Measurements from ENCODE around the gene ROBO1.

GRCh38 chr3:79362571-79363270 lies 405.1 kb downstream of the ROBO1 start:
- TF ChIP-seq POLR2A (IDR thresholded peaks at IDR 0.05) (no peak), CTCF (IDR thresholded peaks at IDR 0.05) (no peak)
